Endothelial cell of umbilical vein (primary cell): ENCODE data around the gene MYH16. TPM values are rescaled to one million over a fixed set of nuclear protein-coding genes. Genes with fewer than 3 reads are reported as not detected.

Experiments
- BruUV-seq: library from RNA; stranded (reverse); fragments of 400-500 nt; replicated peaks from 2 replicates; lab custom pipeline; 2021; lab: Mats Ljungman, UMichigan
- CTCF ChIA-PET: fragments of 300-600, 350-600 bp; sonication (Branson Sonifier 250); formaldehyde crosslinking; loops from one replicate; lab custom pipeline; 2021; ENCODE audit warnings: antibody characterized with exemption, inconsistent platforms; lab: Charles Lee
- POLR2A ChIA-PET: fragments of 300-600, 350-600 bp; sonication (Branson Sonifier 250); formaldehyde crosslinking; loops from one replicate; lab custom pipeline; 2021; ENCODE audit warnings: antibody characterized with exemption, inconsistent platforms; lab: Charles Lee
- DNase-seq: peaks from one replicate; pipeline ENCODE4 v3.0.0-alpha.2; 2011; ENCODE audit warnings: low read depth, low spot score
- FAIRE-seq: peaks from 2 replicates; lab custom pipeline; 2011; peaks lifted over from hg19 to GRCh38; lab: Jason Lieb, UNC
- H2AFZ ChIP-seq: 2 replicates; pipeline ENCODE4 v1.6.0; 2012; ENCODE audit warnings: low read depth, low read length, control low read depth, inconsistent platforms
- H3K27ac ChIP-seq: 2 replicates; pipeline ENCODE4 v1.5.1; 2011; ENCODE audit warnings: low read depth, mild to moderate bottlenecking, control low read depth, low read length, moderate library complexity; ENCODE audit not compliant: insufficient read depth
- H3K27me3 ChIP-seq, 2 experiments: 2 replicates each; pipeline versions ENCODE4 v1.6.0 to v1.6.1; 2011; ENCODE audit warnings: low read length in 2 of 2, mixed read lengths in 1 of 2; ENCODE audit not compliant: control insufficient read depth in 2 of 2, insufficient read depth in 2 of 2
- H3K36me3 ChIP-seq, 2 experiments: 2 replicates in 1 of 2; 3 replicates in 1 of 2; pipeline ENCODE4 v1.5.1; 2011; ENCODE audit warnings: low read length in 2 of 2, mild to moderate bottlenecking in 1 of 2, moderate library complexity in 1 of 2; ENCODE audit not compliant: control insufficient read depth in 2 of 2, insufficient read depth in 2 of 2; ENCODE audit errors: extremely low read depth in 1 of 2
- H3K4me1 ChIP-seq: 3 replicates; pipeline ENCODE4 v1.5.1; 2011; ENCODE audit warnings: mild to moderate bottlenecking, low read length; ENCODE audit not compliant: control insufficient read depth, insufficient read depth; ENCODE audit errors: extremely low read depth
- H3K4me2 ChIP-seq: 2 replicates; pipeline ENCODE4 v1.6.1; 2011; ENCODE audit warnings: low read length, control low read depth, mixed read lengths; ENCODE audit not compliant: insufficient read depth
- H3K4me3 ChIP-seq, 3 experiments: fragments of 200-600 bp in 1 of 3; sonication (generic), shearing (Covaris generic) in 1 of 3; replicated peaks in 1 of 3; 2 replicates each; pipeline ENCODE4 v1.5.1; 2011 to 2016; ENCODE audit warnings: control low read depth in 3 of 3, low read length in 3 of 3, mild to moderate bottlenecking in 2 of 3, inconsistent platforms in 1 of 3, low read depth in 1 of 3, moderate library complexity in 1 of 3; ENCODE audit not compliant: insufficient read depth in 1 of 3
- H3K79me2 ChIP-seq: 2 replicates; pipeline ENCODE4 v1.6.0; 2012; ENCODE audit warnings: low read length, inconsistent platforms; ENCODE audit not compliant: control insufficient read depth, insufficient read depth
- H3K9ac ChIP-seq: replicated peaks from 2 replicates; pipeline ENCODE3; 2011; ENCODE audit warnings: low read length, control low read depth; ENCODE audit not compliant: insufficient read depth; ENCODE audit errors: extremely low read depth
- H3K9me1 ChIP-seq: replicated peaks from 3 replicates; pipeline ENCODE4 v1.6.0; 2011; ENCODE audit warnings: mild to moderate bottlenecking, low read length; ENCODE audit not compliant: control insufficient read depth, insufficient read depth; ENCODE audit errors: extremely low read depth
- H3K9me3 ChIP-seq: replicated peaks from 2 replicates; pipeline ENCODE4 v1.5.1; 2012; ENCODE audit warnings: low read length, inconsistent platforms; ENCODE audit not compliant: control insufficient read depth, insufficient read depth
- H4K20me1 ChIP-seq: replicated peaks from 2 replicates; pipeline ENCODE3; 2011; ENCODE audit warnings: mild to moderate bottlenecking, low read length; ENCODE audit not compliant: control insufficient read depth, insufficient read depth; ENCODE audit errors: extremely low read depth
- CTCF ChIP-seq, 2 donors: IDR thresholded peaks; 1 replicate in 1 of 2; 2 replicates in 1 of 2; pipeline ENCODE4 v1.5.1; 2011; ENCODE audit warnings: low read length in 2 of 2, mild to moderate bottlenecking in 2 of 2, moderate library complexity in 2 of 2, control low read depth in 1 of 2, inconsistent platforms in 1 of 2, low read depth in 1 of 2; ENCODE audit not compliant: insufficient read depth in 1 of 2; ENCODE audit errors: extremely low read depth in 1 of 2
- EZH2 ChIP-seq: IDR thresholded peaks from 2 replicates; pipeline ENCODE4 v1.6.1; 2012; ENCODE audit warnings: borderline replicate concordance, low read depth, mild to moderate bottlenecking, moderate library complexity, low read length, inconsistent platforms; ENCODE audit not compliant: severe bottlenecking
- FOS ChIP-seq: IDR thresholded peaks from 2 replicates; pipeline ENCODE4 v1.6.1; 2011; ENCODE audit warnings: mild to moderate bottlenecking, low read length, moderate library complexity, borderline replicate concordance; ENCODE audit not compliant: insufficient read depth
- GATA2 ChIP-seq: IDR thresholded peaks from 2 replicates; pipeline ENCODE4 v1.7.0; 2011; ENCODE audit warnings: low read depth, mild to moderate bottlenecking, moderate library complexity, mixed read lengths, low read length; ENCODE audit not compliant: insufficient read length, insufficient read depth
- JUN ChIP-seq: IDR thresholded peaks from 2 replicates; pipeline ENCODE4 v1.6.1; 2011; ENCODE audit warnings: borderline replicate concordance, low read depth; ENCODE audit not compliant: insufficient read length, insufficient read depth
- MAX ChIP-seq: IDR thresholded peaks from 2 replicates; pipeline ENCODE4 v1.6.1; 2011; ENCODE audit not compliant: insufficient read depth, insufficient read length
- POLR2A ChIP-seq: IDR thresholded peaks from 2 replicates; pipeline ENCODE4 v1.6.1; 2012; ENCODE audit warnings: low read depth, mild to moderate bottlenecking, control low read depth, low read length
- POLR2AphosphoS5 ChIP-seq: IDR thresholded peaks from 2 replicates; pipeline ENCODE4 v1.6.1; 2012; ENCODE audit warnings: low read depth, mild to moderate bottlenecking, control low read depth, low read length, moderate library complexity; ENCODE audit not compliant: insufficient read depth
- dilution Hi-C: fragments of 300-500 bp; cut with MboI; formaldehyde crosslinking; loops from one replicate; pipeline ENCODE4 v1.15.0; 2019; ENCODE audit warnings: low sequenced_read_pairs; ENCODE audit not compliant: extremely low pct_ligation_motif_present
- intact Hi-C: fragments of 100-400 bp; cut with micrococcal nuclease; formaldehyde crosslinking; loops from one replicate; pipeline ENCODE4 v1.10.0; 2022
- polyA plus RNA-seq, 4 experiments: library from polyadenylated mRNA; depleted of rRNA in 3 of 4; stranded (reverse) in 3 of 4; unstranded in 1 of 4; fragments of >200 nt; gene quantifications; 2 replicates each; pipeline versions ENCODE4 v1.2.1 to v1.2.3, GENCODE V29; 2011 to 2012; ENCODE audit warnings: missing spikeins in 1 of 4
- total RNA-seq: library from RNA; stranded (reverse); gene quantifications from 2 replicates; pipeline ENCODE4 v1.2.3, GENCODE V29; 2021

MYH16 gene
- total and polyA plus RNA-seq, 2 donors (not counting 3 experiments of a cell fraction or from before 2014, with no cell fraction given) = 0.01 to 0.11 TPM

GRCh38 chr7:99290980-99291607, 18.5 kb downstream of the MYH16 start:
- dilution Hi-C loops (no loop called here), intact Hi-C loops (loop anchor here (10.0 kb wide), 1 partner anchor 136 kb away; no protein-coding TSS in a partner anchor)
- Histone ChIP-seq H4K20me1 (no peaks in the 10 kb centered on the region), H2AFZ (no peak overlapping the region), H3K27ac (no peak overlapping the region), H3K4me2 (no peak overlapping the region), H3K4me3 (no peak overlapping the region), H3K9ac (no peak overlapping the region), H3K79me2 (no peaks in the 10 kb centered on the region), H3K4me1 (no peaks in the 10 kb centered on the region), H3K36me3 (no peaks in the 10 kb centered on the region), H3K27me3 (no peaks in the 10 kb centered on the region), H3K9me1 (no peaks in the 10 kb centered on the region), H3K9me3 (no peaks in the 10 kb centered on the region)
- no TSS peak for BruUV-seq
- ChIA-PET CTCF (interaction anchor here (1.0 to 1.5 kb wide), 4 partner anchors 14 to 17 kb away, joined by 3 to 4 read pairs (median 4); no protein-coding TSS in a partner anchor), POLR2A (interaction anchor here (0.6 to 0.7 kb wide), 2 partner anchors 16 to 149 kb away, joined by 4 read pairs; no protein-coding TSS in a partner anchor)
- no peak for FAIRE-seq
- DNase-seq = no peak
- TF ChIP-seq MAX = no peak
- TF ChIP-seq JUN = no peak
- TF ChIP-seq GATA2 = no peak
- no peak for TF ChIP-seq POLR2A
- TF ChIP-seq POLR2AphosphoS5 = no peak
- no peak for TF ChIP-seq EZH2
- TF ChIP-seq CTCF (IDR thresholded peaks at IDR 0.05; ENCODE audit: extremely low read depth in 1 of 2, insufficient read depth in 1 of 2, low read depth in 1 of 2, low read length in 2 of 2) = no peak
- no peak for TF ChIP-seq FOS
